K562 (cell line): ENCODE measurements around the gene CDHR1. TPM values are rescaled to one million over a fixed set of nuclear protein-coding genes. Genes with fewer than 3 reads are reported as not detected.

Experiments used
- BCOR ChIP-seq: fragments of 450-650 bp; IDR thresholded peaks from 2 replicates; pipeline ENCODE4 v1.6.1; 2016
- ERF ChIP-seq: fragments of 450-650 bp; formaldehyde crosslinking; IDR thresholded peaks from 2 replicates; pipeline ENCODE4 v1.4.0; 2020; ENCODE audit warnings: mild to moderate bottlenecking, mixed read lengths
- ETV6 ChIP-seq, 3 experiments: fragments of 150-350 bp in 1 of 3; sonication (generic) in 1 of 3; formaldehyde crosslinking in 1 of 3; IDR thresholded peaks; 2 replicates each; pipeline versions ENCODE4 v1.6.1 to v1.8.0; 2014 to 2022; ENCODE audit warnings: borderline replicate concordance in 2 of 3, low read depth in 2 of 3, antibody characterized with exemption in 1 of 3, low read length in 1 of 3, mild to moderate bottlenecking in 1 of 3, missing genetic modification reagents in 1 of 3
- FOS ChIP-seq: IDR thresholded peaks from 3 replicates; pipeline ENCODE4 v1.6.1; 2011; ENCODE audit not compliant: insufficient read length; ENCODE audit errors: extremely low read depth
- GABPB1 ChIP-seq: sonication (generic); formaldehyde crosslinking; IDR thresholded peaks from 2 replicates; pipeline ENCODE4 v1.8.0; 2022; ENCODE audit warnings: mild to moderate bottlenecking, missing genetic modification reagents
- HIVEP1 ChIP-seq: fragments of 250-450 bp; sonication (Bioruptor Pico); IDR thresholded peaks from 2 replicates; pipeline ENCODE4 v1.4.0; 2020; ENCODE audit warnings: mild to moderate bottlenecking
- JUND ChIP-seq, 2 experiments: IDR thresholded peaks; 2 replicates in 1 of 2; 3 replicates in 1 of 2; pipeline ENCODE4 v1.6.1; 2011; ENCODE audit warnings: borderline replicate concordance in 2 of 2, low read depth in 2 of 2, low read length in 2 of 2, improper control_type of control experiment in 1 of 2, missing biosample characterization in 1 of 2, missing genetic modification characterization in 1 of 2, missing genetic modification reagents in 1 of 2
- MCM2 ChIP-seq: fragments of 450-650 bp; IDR thresholded peaks from 2 replicates; pipeline ENCODE4 v1.6.1; 2017; ENCODE audit warnings: low read depth, mild to moderate bottlenecking
- NFRKB ChIP-seq: fragments of 450-650 bp; IDR thresholded peaks from 2 replicates; pipeline ENCODE4 v1.6.1; 2016; ENCODE audit warnings: low read depth
- NFYB ChIP-seq: IDR thresholded peaks from 2 replicates; pipeline ENCODE4 v1.6.1; 2011; ENCODE audit warnings: mild to moderate bottlenecking, moderate library complexity; ENCODE audit not compliant: insufficient read length; ENCODE audit errors: extremely low read depth
- RB1 ChIP-seq: fragments of 450-650 bp; IDR thresholded peaks from 2 replicates; pipeline ENCODE4 v1.6.1; 2017; ENCODE audit warnings: low read depth, mild to moderate bottlenecking
- RBM39 ChIP-seq: fragments of 200-400 bp; formaldehyde crosslinking; optimal IDR thresholded peaks from 2 replicates; pipeline ENCODE3; 2018; ENCODE audit warnings: low read depth, low read length
- SP1 ChIP-seq: sonication (generic); formaldehyde crosslinking; IDR thresholded peaks from 2 replicates; pipeline ENCODE4 v1.8.1; 2022; ENCODE audit warnings: mild to moderate bottlenecking, missing genetic modification reagents
- ZC3H4 ChIP-seq: sonication (generic); formaldehyde crosslinking; IDR thresholded peaks from 2 replicates; pipeline ENCODE4 v1.9.0; 2021; ENCODE audit warnings: missing genetic modification reagents, borderline replicate concordance
- ZEB2 ChIP-seq: fragments of 450-650 bp; IDR thresholded peaks from 2 replicates; pipeline ENCODE4 v1.6.1; 2016
- ZFP36 ChIP-seq: fragments of 150-350 bp; IDR thresholded peaks from 2 replicates; pipeline ENCODE4 v1.6.1; 2018; ENCODE audit warnings: low read length, low read depth; ENCODE audit not compliant: partially characterized antibody
- ZFPM2 ChIP-seq: fragments of 250-450 bp; sonication (Bioruptor Pico); IDR thresholded peaks from 2 replicates; pipeline ENCODE4 v1.5.1; 2022; ENCODE audit warnings: mild to moderate bottlenecking
- ZNF395 ChIP-seq: fragments of 200-800 bp; sonication (Bioruptor generic); IDR thresholded peaks from 2 replicates; pipeline ENCODE4 v1.6.1; 2017; ENCODE audit warnings: missing genetic modification characterization, missing compliant biosample characterization
- ZNF592 ChIP-seq: fragments of 450-650 bp; IDR thresholded peaks from 2 replicates; pipeline ENCODE4 v1.6.1; 2017; ENCODE audit warnings: antibody characterized with exemption, mild to moderate bottlenecking
- ZNF655 ChIP-seq: fragments of 250-450 bp; sonication (Bioruptor Pico); IDR thresholded peaks from 2 replicates; pipeline ENCODE4 v1.5.0; 2021
- ZNF780A ChIP-seq: fragments of 250-450 bp; sonication (Bioruptor Pico); IDR thresholded peaks from 2 replicates; pipeline ENCODE4 v1.5.0; 2021; ENCODE audit warnings: mild to moderate bottlenecking
- ZNF830 ChIP-seq: fragments of 250-450 bp; sonication (Bioruptor Pico); IDR thresholded peaks from 2 replicates; pipeline ENCODE4 v1.5.0; 2021; ENCODE audit warnings: mild to moderate bottlenecking
- polyA plus RNA-seq, 8 experiments: library from polyadenylated mRNA; depleted of rRNA in 4 of 8; stranded (reverse) in 5 of 8; unstranded in 3 of 8; fragments of >200 nt; fragmentation: Nextera tagmentation in 2 of 8; fragmentation: Illumina TruSeq in 1 of 8; extraction: Ambion mirVana in 2 of 8; extraction: Trizol in 1 of 8; gene quantifications; 2 replicates each; pipeline versions ENCODE4 v1.2.1 to v1.2.3, GENCODE V29; 2011 to 2014; ENCODE audit warnings: inconsistent platforms in 1 of 8, missing spikeins in 1 of 8
- total RNA-seq, 7 experiments: library from RNA; depleted of rRNA in 6 of 7; stranded (reverse); fragments of >200 nt in 6 of 7; fragmentation: Illumina TruSeq in 2 of 7; extraction: Trizol in 2 of 7; gene quantifications; 2 replicates each; pipeline versions ENCODE4 v1.2.1 to v1.2.3, GENCODE V29; 2011 to 2021; ENCODE audit warnings: low replicate concordance in 1 of 7

The CDHR1 gene
- total and polyA plus RNA-seq, 9 of the 15 experiments (the other 6 are each of a cell fraction or from before 2014, with no cell fraction given): 0.03 to 0.99 (median 0.20) TPM

GRCh38 chr10:84156768-84157167 is 37.6 kb upstream of the CDHR1 start (continued):
- TF ChIP-seq ZNF592: no peak
- no peak for TF ChIP-seq MCM2
- TF ChIP-seq BCOR: no peak
- TF ChIP-seq ZEB2: peak; percentile 73
- no peak for TF ChIP-seq NFRKB
- TF ChIP-seq HIVEP1 (CRISPR knock-in tag): no peak
- no peak for TF ChIP-seq ERF (CRISPR knock-in tag)
- no peak for TF ChIP-seq RBM39
- no peak for TF ChIP-seq ZC3H4
- no peak for TF ChIP-seq FOS
- no peak for TF ChIP-seq ZNF780A (CRISPR knock-in tag)
- no peak for TF ChIP-seq ETV6 (IDR thresholded peaks at IDR 0.05; ENCODE audit: borderline replicate concordance in 1 of 2, low read depth in 2 of 2, low read length in 1 of 2)
- no peak for TF ChIP-seq ETV6 (CRISPR knock-in tag; IDR thresholded peaks at IDR 0.05; ENCODE audit: borderline replicate concordance)
- TF ChIP-seq NFYB: no peak
- no peak for TF ChIP-seq RB1
- TF ChIP-seq ZNF830 (CRISPR knock-in tag): no peak
- no peak for TF ChIP-seq ZFP36
- TF ChIP-seq GABPB1 (CRISPR knock-in tag): peak; percentile 44; the same call in 1 of the 2 replicates
- no peak for TF ChIP-seq ZNF655 (CRISPR knock-in tag)
- TF ChIP-seq ZFPM2: no peak
- peak; percentile 94 for TF ChIP-seq JUND (IDR thresholded peaks at IDR 0.05; ENCODE audit: borderline replicate concordance, low read depth, low read length)
- TF ChIP-seq JUND (tag; IDR thresholded peaks at IDR 0.05; ENCODE audit: borderline replicate concordance, low read depth, low read length): peak; percentile 81; the same call in 2 of the 3 replicates
- no peak for TF ChIP-seq ZNF395 (CRISPR knock-in tag)
- no peak for TF ChIP-seq SP1 (CRISPR knock-in tag)
